ENCODE data around the gene MYADML2. TPM values are rescaled to one million over a fixed set of nuclear protein-coding genes. Genes with fewer than 3 reads are reported as not detected.
"Not testable (repeated sequence)": the region's sequence is repeated elsewhere in the genome, so short reads cannot be mapped to it uniquely, and the experiment has no call there.

MYADML2 gene
- total RNA-seq, 1 donor from 2014 or later = not detected

GRCh38 chr17:81987161-81987770 is 40.2 kb upstream of the MYADML2 start:
- peaks cover 13% of the 10 kb centered on the region for H3K36me3 Mint-ChIP-seq (ENCODE audit: low read depth)
- H3K27ac Mint-ChIP-seq (ENCODE audit: unreplicated experiment) = no peak overlapping the region
- H3K27me3 Mint-ChIP-seq (ENCODE audit: low read depth) = no peaks in the 10 kb centered on the region
- no peak overlapping the region for H3K4me3 Mint-ChIP-seq
- TF ChIP-seq, protein P1, sequence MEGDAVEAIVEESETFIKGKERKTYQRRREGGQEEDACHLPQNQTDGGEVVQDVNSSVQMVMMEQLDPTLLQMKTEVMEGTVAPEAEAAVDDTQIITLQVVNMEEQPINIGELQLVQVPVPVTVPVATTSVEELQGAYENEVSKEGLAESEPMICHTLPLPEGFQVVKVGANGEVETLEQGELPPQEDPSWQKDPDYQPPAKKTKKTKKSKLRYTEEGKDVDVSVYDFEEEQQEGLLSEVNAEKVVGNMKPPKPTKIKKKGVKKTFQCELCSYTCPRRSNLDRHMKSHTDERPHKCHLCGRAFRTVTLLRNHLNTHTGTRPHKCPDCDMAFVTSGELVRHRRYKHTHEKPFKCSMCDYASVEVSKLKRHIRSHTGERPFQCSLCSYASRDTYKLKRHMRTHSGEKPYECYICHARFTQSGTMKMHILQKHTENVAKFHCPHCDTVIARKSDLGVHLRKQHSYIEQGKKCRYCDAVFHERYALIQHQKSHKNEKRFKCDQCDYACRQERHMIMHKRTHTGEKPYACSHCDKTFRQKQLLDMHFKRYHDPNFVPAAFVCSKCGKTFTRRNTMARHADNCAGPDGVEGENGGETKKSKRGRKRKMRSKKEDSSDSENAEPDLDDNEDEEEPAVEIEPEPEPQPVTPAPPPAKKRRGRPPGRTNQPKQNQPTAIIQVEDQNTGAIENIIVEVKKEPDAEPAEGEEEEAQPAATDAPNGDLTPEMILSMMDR (conservative IDR thresholded peaks at IDR 0.05) = no peak
- H3K9me3 Mint-ChIP-seq = no peaks in the 10 kb centered on the region
- peaks cover 17% of the 10 kb centered on the region for H3K4me1 Mint-ChIP-seq
- no peak for DNase-seq (ENCODE audit: low read depth, low spot score)

DNA sequence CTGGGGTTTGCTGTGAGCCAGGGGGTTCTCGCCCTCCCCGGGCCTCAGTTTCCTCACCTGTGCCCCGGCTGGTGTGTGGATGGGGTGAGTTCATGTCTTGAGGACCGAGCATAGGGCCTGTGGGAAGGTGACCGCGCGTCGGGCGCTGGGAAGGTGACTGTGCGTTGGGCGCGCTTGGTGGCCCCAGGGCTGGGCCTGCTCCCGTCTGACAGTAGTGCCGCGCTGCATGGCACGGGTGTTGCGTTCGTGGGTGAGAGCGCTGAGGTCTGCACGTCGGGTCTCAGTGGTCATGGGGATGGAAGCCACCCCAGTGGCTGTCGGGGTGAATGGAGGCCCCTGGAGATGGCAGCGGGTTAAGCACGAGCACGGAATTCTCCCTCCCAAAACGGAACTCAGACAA is 39.6 kb upstream of the MYADML2 start:
- Mint-ChIP-seq H3K27me3 (ENCODE audit: low read depth) (no peaks in the 10 kb centered on the region), H3K36me3 (ENCODE audit: low read depth) (peaks cover 13% of the 10 kb centered on the region), H3K4me3 (no peak overlapping the region), H3K4me1 (peaks cover 10% of the 10 kb centered on the region), H3K27ac (ENCODE audit: unreplicated experiment) (no peak overlapping the region), H3K9me3 (no peaks in the 10 kb centered on the region)
- TF ChIP-seq, protein P1 (conservative IDR thresholded peaks at IDR 0.05) = no peak
- DNase-seq (ENCODE audit: low read depth, low spot score) = no peak

DNA sequence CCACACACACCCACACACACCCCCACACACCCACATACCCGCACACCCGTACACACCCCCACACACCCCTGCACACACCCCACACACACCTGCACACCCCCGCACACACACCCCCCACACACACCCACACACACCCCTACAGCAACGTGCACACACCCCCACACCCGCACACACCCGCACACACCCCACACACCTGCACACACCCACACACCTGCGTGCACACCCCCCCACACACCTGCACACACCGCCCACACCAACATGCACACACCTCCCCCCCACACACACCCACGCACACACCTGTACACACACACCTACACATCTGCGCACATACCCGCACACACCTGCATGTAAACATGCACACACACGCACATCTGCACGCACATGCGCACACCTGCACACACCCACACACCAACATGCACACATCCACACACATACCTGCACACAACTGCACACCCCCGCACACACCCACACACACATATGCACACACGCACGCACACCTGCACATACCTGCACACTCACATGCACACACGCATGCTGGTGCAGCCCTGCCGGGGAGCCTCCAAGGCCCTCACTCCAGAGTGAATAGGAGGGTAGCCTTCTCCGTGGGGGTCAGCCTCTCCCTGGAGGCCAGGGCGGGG is 37.9 kb upstream of the MYADML2 start:
- no peak overlapping the region for H3K27ac Mint-ChIP-seq (ENCODE audit: unreplicated experiment)
- peaks cover 9% of the 10 kb centered on the region for H3K36me3 Mint-ChIP-seq (ENCODE audit: low read depth)
- no peaks in the 10 kb centered on the region for H3K9me3 Mint-ChIP-seq
- H3K4me1 Mint-ChIP-seq = no peaks in the 10 kb centered on the region
- H3K4me3 Mint-ChIP-seq = no peak overlapping the region
- no peak for DNase-seq (ENCODE audit: low read depth, low spot score)
- H3K27me3 Mint-ChIP-seq (ENCODE audit: low read depth) = no peaks in the 10 kb centered on the region
- TF ChIP-seq, protein P1 (conservative IDR thresholded peaks at IDR 0.05) = no peak

GRCh38 chr17:81983639-81984373 is 36.8 kb upstream of the MYADML2 start:
- Mint-ChIP-seq H3K9me3 (no peaks in the 10 kb centered on the region), H3K27ac (ENCODE audit: unreplicated experiment) (peak overlapping the region; percentile 84), H3K4me1 (peaks cover 8% of the 10 kb centered on the region), H3K4me3 (no peak overlapping the region), H3K36me3 (ENCODE audit: low read depth) (peaks cover 9% of the 10 kb centered on the region), H3K27me3 (ENCODE audit: low read depth) (no peaks in the 10 kb centered on the region)
- DNase-seq (ENCODE audit: low read depth, low spot score) = no peak
- TF ChIP-seq, protein P1 (conservative IDR thresholded peaks at IDR 0.05) = no peak

DNA sequence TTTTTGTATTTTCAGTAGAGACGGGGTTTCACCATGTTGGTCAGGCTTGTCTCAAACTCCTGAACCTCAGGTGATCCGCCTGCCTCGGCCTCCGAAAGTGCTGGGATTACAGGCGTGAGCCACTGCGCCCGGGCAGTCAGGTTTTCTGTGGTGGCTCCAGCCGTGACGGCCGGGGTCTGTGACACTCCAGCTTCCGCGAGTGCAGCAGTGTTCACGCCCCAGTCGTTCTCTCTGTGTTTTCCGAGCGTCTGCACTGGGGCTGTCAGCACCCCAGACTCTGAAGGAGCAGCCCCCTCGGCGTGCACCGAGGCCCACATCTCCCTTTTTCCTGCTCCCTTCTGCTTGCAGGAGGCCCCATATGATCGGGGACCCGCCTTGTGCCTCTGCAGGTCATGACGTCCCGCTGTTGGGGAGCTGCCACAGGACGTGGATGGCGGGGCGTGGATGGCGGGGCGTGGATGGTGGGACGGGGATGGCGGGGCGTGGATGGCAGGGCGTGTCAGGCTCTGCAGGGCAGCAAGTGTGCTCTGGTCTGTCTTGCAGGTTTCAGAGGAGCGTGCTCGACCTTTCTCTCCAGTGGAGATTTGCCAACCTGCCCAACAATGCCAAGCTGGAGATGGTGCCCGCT is 36.1 kb upstream of the MYADML2 start:
- Mint-ChIP-seq H3K27me3 (ENCODE audit: low read depth) (no peaks in the 10 kb centered on the region), H3K4me1 (peaks cover 11% of the 10 kb centered on the region), H3K36me3 (ENCODE audit: low read depth) (peaks cover 9% of the 10 kb centered on the region), H3K4me3 (no peak overlapping the region), H3K27ac (ENCODE audit: unreplicated experiment) (no peak overlapping the region), H3K9me3 (no peaks in the 10 kb centered on the region)
- DNase-seq (ENCODE audit: low read depth, low spot score) = no peak
- TF ChIP-seq, protein P1 (conservative IDR thresholded peaks at IDR 0.05) = no peak

DNA sequence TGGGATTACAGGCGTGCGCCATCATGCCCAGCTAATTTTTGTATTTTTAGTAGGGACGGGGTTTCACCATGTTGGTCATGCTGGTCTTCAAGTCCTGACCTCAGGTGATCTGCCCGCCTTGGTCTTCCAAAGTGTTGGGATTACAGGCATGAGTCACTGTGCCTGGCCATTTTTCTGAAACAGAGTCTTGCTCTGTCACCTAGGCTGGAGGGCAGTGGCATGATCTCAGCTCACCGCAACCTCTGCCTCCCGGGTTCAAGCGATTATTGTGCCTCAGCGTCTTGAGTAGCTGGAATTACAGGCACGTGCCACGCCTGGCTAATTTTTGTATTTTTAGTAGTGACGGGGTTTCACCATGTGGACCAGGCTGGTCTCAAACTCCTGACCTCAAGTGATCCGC is 34.5 kb upstream of the MYADML2 start:
- not testable (repeated sequence) for H3K4me3 Mint-ChIP-seq; H3K36me3 Mint-ChIP-seq (ENCODE audit: low read depth); H3K9me3 Mint-ChIP-seq; DNase-seq (ENCODE audit: low read depth, low spot score); H3K27ac Mint-ChIP-seq (ENCODE audit: unreplicated experiment); H3K27me3 Mint-ChIP-seq (ENCODE audit: low read depth)
- H3K4me1 Mint-ChIP-seq = peaks cover 12% of the 10 kb centered on the region
